ENCODE results near the gene IMPG2.
A peak's percentile ranks its signal among the peaks of the same experiment; 100 is the strongest.

Gene IMPG2

DNA sequence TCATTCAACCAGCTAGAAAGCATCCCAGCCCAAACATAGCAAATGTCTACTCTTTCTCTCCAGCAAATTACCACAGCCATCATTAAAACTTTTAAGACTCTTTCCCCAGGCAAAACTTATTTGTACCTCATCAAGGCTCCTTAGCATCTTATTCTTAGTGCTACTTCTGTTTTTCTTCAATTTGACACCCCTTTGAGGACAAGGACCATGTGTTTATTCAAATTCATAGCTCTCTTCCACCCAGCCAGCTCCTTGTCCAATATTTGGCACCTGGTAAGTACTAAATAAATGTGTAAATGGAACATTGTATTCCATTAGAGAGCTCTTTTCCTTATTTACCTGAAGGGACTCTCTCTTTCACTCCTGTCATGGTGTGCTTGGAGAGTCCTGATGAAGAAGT lies 89.8 kb downstream of the IMPG2 start:
- no peak for DNase-seq

DNA sequence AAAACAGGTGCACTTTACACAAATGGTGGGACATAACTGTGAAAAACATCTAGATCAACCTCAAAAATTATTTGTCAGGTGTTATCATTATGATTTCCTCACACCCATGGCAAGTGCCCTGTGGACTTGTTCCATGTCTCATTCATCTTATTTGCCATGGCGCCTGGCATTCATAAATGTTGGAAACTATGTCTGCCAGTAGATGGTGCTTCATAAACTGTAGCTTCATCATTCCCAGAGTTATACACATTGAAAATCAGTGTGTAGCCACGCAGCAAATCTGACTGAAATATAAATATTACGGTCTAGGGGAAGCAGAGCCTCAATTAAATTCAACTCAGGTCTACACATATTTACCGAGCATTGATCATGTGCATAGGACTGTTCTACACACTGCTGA lies 90.7 kb downstream of the IMPG2 start:
- no peak for DNase-seq

DNA sequence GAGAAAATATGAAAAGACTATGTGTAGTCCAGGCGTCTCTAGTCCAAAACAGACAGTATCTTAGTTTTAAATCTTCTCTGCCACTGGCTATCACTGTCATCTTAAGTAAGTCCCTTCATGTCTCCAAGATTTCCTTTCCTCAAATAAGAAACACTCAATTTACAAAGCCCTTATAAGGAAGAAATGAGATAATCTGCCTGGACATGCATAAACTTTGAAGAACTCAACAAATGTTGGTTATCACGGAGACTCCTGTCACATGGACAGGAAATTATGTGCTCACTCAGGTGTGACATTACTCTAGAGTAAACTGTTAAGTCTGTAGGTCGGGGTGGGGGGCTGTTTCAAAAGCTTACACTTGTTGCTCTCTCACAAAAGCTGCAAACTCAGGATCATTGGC lies 91.9 kb downstream of the IMPG2 start:
- DNase-seq, result no peak

DNA sequence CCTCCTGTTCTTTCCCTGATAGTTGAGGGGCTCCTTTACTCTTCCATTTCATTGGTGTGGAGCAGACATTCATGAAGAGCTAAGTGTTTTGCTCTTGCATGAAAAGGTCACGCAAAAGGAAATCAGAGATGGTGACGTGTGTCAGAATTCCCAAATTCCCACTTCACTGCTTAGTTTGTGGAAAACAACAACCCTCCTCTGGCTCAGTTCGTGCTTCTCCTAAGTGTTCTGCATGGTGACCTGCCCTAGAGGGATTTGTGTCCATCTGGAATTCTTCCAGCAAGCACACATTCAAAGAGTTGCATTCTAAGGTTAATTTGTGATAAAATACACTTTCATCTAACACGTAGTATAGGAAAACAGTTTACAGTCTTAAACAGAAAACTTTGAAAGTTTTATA lies 95.6 kb downstream of the IMPG2 start:
- no peak for DNase-seq

DNA sequence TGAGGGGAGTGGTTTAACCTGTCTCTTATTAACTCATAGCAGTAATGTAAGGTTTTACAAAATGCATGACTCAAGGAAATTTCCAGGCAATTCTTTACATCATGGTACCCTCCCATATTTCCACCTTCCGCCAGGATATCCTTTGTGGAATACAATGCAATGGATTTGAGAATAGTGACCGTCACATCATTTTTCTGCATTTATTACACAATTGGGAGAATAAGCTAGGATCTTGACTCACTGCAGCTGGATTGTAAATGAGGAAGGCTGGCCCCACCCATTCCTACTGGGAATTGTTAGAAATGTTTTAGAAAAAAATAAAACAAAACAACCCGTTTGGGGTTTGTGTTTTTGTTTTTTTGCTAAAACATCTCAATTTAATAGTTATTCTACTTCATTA lies 97.4 kb downstream of the IMPG2 start:
- DNase-seq, result no peak

DNA sequence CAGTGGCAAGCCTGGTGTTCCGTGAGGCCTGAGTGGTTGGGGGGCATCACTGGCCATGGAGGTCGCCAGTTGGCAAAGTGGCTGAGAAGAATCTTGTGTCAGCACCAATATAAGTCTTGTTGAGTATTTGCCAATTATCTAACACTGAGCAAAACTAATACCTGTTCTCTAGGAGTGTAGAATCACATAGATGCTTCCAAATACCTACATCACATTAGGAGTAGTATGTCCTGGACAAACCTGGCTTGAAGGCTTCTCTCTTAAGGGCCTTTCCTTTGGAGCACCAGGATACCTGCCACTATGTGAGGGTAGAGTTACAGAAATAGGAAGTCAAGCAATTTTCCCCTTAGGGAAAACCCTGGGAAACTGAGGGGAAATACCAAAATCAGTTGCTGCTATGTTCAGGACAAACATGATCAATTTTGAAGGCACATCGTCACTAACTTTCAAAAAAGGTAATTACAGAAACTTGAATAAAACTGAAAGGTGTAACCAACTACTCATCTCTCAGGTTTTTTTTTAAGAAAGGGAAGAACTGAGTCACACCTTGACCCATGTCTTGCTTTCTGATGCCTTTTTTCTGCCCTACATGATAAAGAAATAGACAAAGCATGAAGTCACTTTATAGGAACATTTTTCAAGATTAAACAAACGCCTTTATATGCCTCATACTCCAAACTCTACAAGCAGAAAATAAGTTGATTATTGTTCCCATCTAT lies 100.4 kb downstream of the IMPG2 start:
- DNase-seq, result no peak

DNA sequence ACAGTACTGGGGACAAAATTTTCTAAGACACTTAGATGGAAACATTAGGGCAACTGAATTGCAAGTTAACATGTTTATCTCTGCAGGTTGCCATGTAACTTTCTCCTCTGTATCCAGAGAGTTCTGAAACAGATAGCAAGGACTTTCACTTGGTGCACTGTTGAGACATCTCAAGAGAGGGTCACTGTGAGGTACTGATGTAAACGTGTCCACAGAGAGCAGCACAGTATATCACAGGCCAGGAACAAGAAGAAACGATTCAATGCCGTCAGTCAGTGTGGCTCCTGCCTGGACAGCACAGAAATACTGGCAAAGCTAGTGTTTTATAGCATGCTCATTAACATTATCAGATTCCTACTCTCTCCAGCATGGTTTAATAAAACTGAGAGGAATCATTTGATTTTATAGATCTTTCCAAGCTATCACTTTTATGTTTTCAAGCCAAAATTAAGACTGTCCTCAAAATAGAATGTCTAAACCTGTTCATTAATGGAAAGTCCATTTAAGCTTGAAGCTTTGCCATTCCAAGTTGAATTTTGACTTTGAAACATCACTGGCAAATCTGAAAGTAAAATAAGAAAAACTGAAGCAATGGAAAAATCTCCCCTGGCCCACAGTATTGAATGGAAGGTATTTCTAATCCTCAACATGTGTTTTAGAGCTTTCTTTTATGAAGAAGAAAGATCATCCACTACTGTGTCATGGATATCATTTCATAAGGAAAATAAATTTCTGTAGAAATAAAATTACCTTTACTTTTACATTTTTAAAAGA lies 102.7 kb downstream of the IMPG2 start:
- no peak for DNase-seq

DNA sequence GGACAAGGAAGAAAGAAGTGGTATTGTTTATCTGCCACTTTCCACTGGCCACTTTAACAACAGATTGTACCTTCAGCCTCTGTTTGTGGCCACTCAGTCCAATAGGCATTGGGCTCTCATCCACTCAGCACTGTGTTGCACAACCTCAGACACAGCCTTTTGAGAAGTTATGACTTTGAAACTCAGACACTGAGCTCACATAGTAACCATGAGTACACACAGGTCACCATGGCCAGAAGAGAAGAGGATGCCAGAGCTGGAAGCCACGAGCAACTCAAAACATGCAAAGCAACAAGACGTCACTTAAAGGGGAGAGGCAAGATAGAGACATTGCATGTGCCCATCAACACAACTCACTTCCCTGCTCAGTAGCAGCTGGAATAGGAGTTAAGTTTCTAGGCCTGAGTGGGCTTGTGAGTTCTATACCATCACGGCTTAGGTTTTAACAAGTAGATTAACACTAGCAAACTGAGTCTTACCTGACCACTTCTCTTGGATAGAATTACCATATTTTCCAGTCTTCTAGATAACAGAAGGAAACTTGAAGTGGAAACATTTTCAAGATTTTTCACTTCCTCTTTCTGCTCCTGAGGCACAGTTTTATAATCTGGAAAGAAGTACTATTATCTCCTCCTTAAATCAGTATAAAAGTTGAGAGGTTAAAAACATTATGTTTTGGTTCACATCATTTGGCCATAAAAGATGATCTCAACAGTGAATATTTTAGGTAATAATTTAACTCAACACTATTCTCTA lies 103.5 kb downstream of the IMPG2 start:
- DNase-seq, result no peak

DNA sequence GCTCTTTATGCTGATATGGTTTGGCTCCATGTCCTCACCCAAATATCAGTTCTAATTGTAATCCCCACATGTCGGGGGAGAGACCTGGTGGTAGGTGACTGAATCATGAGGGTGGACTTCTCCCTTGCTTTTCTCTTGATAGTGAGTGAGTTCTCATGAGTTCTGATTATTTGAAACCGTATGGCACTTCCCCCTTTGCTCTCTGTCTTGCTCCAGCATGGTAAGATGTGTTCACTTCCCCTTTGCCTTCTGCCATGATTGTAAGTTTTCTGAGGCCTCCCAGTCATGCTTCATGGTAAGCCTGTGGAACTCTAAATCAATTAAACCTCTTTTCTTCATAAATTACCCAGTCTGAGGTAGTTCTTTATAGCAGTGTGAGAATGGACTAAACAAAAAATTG lies 107.6 kb downstream of the IMPG2 start:
- no peak for DNase-seq

DNA sequence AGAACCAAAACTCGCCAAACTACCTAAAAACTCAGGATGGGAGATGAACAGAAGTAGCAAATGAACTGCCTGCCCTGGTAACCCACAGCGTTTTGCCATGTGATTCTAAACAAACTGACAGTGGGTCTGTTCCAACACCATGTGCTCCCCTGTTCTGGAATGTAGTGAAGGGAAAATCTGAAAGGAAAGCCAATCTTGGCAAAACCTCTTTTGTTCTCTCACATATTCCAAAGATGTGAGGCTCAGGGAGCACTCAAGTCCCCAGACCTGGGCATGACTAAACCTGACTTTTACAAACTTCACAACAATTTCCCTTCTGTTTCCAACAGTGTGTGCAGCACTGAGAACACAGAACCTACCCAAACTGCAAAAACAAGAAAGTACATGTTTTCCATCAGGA lies 116.1 kb downstream of the IMPG2 start:
- DNase-seq, result no peak

DNA sequence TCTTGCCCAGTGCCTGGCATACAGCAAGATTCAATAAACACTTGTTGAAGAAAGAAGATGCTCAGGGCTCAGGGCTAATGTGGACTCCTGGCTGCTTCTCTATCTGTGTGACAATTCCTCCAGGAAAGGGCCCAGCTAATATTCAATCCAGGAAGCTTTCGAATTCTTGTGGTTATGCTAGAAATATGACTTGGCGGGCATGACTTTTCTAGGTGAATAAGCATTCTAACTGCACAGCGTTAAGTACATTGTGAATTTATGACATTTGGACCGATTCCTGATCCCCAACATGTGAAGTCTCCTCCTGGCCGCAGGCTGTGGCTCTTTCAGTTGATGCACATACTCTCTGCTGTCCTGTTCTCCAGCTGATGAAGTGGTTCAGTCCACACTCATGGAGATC lies 117.0 kb downstream of the IMPG2 start:
- DNase-seq, result no peak

DNA sequence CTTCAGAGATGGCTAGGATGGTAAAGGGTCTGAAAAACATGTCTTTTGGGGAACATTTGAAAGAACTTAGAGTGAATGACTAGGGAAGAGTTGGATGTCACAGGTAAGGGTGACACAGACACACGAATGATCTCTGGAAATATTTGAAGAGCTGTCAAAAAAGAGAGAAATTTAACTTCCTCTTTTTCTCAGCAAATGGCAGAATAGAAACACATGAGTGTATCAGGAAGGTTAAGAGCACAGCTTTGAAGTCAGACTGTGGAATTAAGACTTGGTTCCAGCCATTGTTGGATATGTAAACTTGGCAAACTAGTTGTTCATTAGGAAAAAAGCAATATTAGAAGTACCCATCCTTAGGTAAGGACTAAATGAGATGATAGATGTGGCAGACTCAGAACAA lies 117.7 kb downstream of the IMPG2 start:
- no peak for DNase-seq

DNA sequence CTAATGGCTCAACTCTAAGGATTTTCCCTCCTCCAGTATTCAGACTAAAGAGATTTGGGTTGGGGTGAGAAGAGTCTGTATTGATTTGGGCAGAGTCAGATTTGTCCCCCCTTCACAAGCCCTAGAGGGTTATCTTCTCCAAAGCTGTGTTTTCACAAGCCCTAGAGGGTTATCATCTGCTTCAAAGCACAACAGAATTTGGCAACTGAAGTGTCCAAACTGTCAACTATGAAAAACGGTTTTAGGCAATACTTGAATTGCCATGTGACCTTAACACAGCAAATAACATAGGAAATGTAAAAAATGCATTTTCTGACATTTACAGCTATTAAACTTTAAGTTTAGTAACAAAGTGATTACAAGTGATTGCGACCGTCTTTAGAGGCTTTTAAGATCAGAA lies 119.9 kb downstream of the IMPG2 start:
- DNase-seq, result no peak

DNA sequence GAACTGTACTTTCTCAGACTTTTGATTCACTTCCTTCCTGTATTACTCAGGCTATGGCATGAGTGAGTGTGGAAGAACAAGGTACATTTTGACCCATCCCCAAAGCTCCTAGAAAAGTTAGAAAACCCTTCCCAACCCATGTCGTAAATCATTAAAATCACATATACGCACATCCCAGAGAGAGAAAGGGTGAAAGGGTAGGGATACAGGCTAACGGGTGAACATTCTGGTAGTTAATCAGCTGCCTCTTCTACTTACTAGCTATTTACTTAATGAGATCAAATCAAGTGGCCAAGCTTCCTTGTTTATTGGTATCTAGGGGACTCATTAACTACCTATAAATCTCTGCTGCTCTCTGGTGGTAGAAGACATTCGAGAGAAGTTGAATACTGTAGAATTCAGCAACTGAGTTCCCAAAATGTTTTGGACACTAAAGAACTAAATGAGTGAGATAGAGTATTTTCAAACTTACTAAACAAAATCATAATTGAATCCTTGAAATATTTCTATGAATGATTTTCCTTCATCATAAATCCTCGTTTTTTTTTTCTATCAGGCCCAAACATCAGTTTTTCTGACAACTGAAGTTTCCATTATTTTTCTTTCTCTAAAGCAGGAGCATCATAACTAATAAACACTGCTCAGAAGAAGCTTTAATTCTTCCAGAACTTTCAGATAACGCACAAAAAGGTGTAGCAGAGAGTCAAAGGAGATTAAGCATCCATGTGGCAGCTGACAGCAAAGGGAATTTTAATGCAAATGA lies 124.2 kb downstream of the IMPG2 start:
- DNase-seq, result peak; percentile 57

DNA sequence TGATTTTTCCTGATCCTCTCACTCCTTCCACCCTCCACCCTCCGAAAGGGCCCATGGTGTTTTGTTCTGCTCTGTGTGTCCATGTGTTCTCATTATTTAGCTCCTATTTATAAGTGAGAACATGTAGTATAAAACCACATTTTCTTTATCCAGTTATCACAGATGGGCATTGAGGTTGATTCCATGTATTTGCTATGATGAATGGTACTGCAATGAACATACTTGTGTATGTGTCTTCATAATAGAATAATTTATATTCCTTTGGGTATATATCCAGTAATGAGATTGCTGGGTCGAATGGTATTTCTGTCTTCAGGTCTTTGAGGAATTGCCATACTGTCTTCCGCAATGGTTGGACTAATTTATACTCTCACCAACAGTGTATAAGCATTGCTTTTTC lies 126.0 kb downstream of the IMPG2 start:
- DNase-seq, result no peak

DNA sequence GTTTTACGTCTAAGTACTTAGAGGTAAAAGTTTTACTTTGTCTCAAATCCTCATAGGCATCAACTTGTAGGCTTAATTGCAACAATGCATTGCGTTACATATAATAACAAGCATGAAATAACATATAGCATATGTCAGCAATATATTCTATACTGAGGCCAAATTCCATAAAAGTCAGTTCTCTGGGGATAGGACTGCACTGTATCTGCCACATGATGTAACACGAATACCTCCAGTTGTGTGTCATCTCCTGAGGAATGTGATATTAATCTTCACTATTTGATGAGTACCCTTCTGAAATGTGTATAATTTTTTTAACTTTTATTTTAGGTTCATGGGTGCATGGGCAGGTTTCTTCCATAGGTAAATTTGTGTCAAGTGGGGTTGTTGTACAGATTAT lies 126.4 kb downstream of the IMPG2 start:
- no peak for DNase-seq

DNA sequence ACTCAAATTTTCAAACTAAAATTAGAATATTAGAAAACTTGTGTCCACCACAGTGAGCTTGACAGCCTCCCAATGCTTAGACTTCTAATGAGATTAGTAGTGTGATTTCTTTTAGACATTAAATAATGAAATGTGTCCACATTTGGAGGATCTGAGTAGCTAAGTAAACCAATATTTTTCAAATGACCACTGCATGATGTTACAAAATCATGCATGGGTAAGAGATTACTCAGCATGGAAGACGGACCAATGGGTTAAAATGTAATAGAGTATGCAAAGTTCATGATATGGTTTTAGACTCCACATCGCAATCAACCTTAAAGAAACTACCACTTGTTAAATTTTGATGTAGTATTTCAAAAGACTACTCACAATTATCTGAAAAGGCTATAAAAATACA lies 130.6 kb downstream of the IMPG2 start:
- no peak for DNase-seq

DNA sequence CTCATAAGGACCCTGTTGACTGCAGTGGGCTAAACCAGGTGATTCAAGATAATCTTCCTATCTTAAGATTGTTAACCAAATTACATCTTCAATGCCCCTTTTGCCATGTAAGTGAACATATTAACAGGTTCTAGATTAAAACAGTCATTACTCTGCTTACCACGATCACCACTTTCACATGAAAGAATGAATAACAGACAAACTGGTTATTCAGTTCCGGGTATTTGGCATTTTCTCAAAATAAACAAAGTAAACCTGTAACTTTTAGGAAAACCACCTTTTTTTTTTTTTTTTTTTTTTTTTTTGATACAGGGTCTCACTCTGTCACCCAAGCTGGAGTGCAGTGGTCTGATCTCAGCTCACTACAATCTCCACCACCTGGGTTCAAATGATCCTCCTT lies 131.2 kb downstream of the IMPG2 start:
- no peak for DNase-seq

DNA sequence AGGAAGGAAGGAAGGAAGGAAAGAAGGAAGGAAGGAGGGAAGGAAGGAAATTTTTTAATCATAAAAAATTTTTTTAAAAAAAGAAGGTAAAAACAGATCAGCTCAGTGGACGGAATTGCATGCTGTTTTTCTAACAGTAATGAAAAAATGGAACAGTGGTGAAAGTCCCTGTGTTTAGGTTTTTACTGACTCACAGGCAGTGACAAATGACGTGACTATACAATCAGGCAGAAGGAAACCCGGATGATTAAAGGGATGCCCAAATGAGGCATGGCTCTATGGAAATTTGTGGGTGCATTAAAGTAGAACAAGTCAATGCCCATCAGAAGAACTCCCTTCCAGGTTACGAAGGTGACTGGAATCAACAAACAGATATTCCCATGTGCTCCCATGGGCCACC lies 135.0 kb downstream of the IMPG2 start:
- DNase-seq, result no peak

DNA sequence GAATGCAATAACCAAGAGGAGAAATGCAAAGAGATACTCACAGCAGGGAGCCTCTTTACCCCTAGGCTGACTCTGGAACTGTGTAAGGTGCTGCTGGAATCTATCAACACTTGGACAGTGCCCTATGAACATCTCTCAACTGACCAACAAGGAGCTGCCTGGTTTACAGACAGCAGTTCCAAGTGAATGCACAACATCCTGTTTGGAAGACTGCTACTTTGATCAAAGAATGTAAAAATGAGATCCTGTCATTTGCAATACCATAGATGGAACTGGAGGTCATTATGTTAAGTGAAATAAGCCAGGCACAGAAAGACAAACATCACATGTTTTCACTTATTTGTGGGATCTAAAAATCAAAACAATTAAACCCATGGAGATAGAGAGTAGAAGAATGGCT lies 136.3 kb downstream of the IMPG2 start:
- no peak for DNase-seq

DNA sequence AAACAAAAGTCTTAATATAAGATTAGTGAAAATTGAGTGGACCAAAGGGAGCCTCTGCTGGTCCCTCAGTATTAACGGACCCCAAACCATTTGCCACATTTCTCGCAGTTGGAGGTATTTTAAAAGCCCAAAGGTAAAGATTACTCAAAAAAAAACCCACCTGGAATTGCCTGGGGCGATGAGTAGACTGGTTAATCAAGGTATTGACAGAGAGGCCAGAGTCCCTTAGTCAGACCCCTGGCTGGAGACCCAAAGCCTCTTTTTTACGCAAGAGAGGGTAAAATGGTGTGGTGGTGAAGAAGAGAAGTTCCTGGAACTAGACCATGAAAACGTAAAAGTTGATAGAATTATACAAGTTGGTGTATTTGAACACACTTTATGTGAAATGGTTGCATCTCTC lies 137.2 kb downstream of the IMPG2 start:
- DNase-seq, result no peak

DNA sequence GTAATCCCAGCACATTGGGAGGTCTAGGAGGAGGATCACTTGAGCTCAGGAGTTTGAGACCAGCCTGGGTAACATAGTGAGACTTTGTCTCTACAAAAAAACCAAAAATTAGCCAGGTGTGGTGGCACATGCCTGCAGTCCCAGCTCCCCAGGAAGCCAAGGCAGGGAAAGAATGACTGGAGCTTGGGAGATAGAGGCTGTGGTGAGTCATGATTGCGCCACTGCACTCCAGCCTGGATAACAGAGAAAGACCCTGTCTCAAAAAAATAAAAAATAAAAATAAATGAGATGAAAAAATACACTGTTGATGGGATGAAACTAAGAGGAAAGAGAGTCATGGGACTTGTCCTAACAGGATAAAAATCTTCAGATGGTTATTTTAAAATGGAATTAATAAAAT lies 137.6 kb downstream of the IMPG2 start:
- DNase-seq, result no peak

DNA sequence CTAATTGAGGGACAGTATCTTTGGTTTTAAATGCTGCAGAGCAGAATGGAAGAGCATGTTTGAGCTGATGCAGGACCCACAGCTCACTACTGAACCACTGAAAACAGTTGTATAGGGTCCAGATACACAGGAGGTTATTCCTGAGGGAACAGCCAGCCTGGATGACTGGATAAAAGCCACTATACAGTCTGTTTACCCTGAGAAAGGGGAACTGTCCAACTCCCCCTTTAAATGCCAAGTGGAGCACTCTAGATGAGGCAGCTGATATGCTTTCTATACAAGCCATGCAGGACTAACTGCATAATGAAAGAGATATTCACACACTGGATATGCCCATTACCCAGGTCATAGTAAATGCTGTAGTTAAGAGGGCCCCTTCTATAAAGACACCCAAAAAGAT lies 138.6 kb downstream of the IMPG2 start:
- no peak for DNase-seq

Measured in NCI-H524 treated with DMSO at 0.1 percent for 48 hours (cell line).